ENCODE measurements around the gene NDUFB4.

The NDUFB4 gene

GRCh38 chr3:120569222-120570057 lies 26.7 kb upstream of the NDUFB4 start:
- Mint-ChIP-seq H3K9me3 (peaks cover 23% of the 10 kb centered on the region), H3K4me3 (no peak overlapping the region), H3K4me1 (peaks cover 35% of the 10 kb centered on the region), H3K27ac (no peak overlapping the region), H3K36me3 (ENCODE audit: low read depth) (peaks cover 5% of the 10 kb centered on the region), H3K27me3 (ENCODE audit: low read depth, poor library complexity) (peaks cover 3% of the 10 kb centered on the region)
- no peak for DNase-seq
- no peak for TF ChIP-seq CTCF (IDR thresholded peaks at IDR 0.05)

GRCh38 chr3:120572027-120572426 lies 24.1 kb upstream of the NDUFB4 start:
- H3K4me1 Mint-ChIP-seq: peaks cover 23% of the 10 kb centered on the region
- no peak overlapping the region for H3K27ac Mint-ChIP-seq
- peaks cover 5% of the 10 kb centered on the region for H3K36me3 Mint-ChIP-seq (ENCODE audit: low read depth)
- peaks cover 3% of the 10 kb centered on the region for H3K27me3 Mint-ChIP-seq (ENCODE audit: low read depth, poor library complexity)
- TF ChIP-seq CTCF (IDR thresholded peaks at IDR 0.05): no peak
- no peak for DNase-seq
- no peak overlapping the region for H3K4me3 Mint-ChIP-seq
- peaks cover 23% of the 10 kb centered on the region for H3K9me3 Mint-ChIP-seq

GRCh38 chr3:120587332-120587975 lies 8.7 kb upstream of the NDUFB4 start:
- H3K27me3 Mint-ChIP-seq (ENCODE audit: low read depth, poor library complexity): peaks cover 3% of the 10 kb centered on the region
- H3K27ac Mint-ChIP-seq: no peak overlapping the region
- no peaks in the 10 kb centered on the region for H3K9me3 Mint-ChIP-seq
- DNase-seq: no peak
- no peaks in the 10 kb centered on the region for H3K36me3 Mint-ChIP-seq (ENCODE audit: low read depth)
- H3K4me1 Mint-ChIP-seq: no peaks in the 10 kb centered on the region
- no peak overlapping the region for H3K4me3 Mint-ChIP-seq
- TF ChIP-seq CTCF (IDR thresholded peaks at IDR 0.05): no peak

GRCh38 chr3:120595788-120596115 lies 384 bp upstream of the NDUFB4 start:
- TF ChIP-seq CTCF (IDR thresholded peaks at IDR 0.05): no peak
- H3K27ac Mint-ChIP-seq: peak overlapping the region; percentile 98
- H3K4me1 Mint-ChIP-seq: peaks cover 5% of the 10 kb centered on the region
- no peaks in the 10 kb centered on the region for H3K9me3 Mint-ChIP-seq
- H3K27me3 Mint-ChIP-seq (ENCODE audit: low read depth, poor library complexity): peaks cover 3% of the 10 kb centered on the region
- peak overlapping the region; percentile 89 for H3K4me3 Mint-ChIP-seq
- DNase-seq: no peak
- H3K36me3 Mint-ChIP-seq (ENCODE audit: low read depth): peaks cover 4% of the 10 kb centered on the region

GRCh38 chr3:120596853-120597223 lies 702 bp downstream of the NDUFB4 start:
- H3K4me3 Mint-ChIP-seq: peak overlapping the region; percentile 89
- peak overlapping the region; percentile 98 for H3K27ac Mint-ChIP-seq
- TF ChIP-seq CTCF (IDR thresholded peaks at IDR 0.05): no peak
- H3K4me1 Mint-ChIP-seq: peaks cover 5% of the 10 kb centered on the region
- H3K36me3 Mint-ChIP-seq (ENCODE audit: low read depth): peaks cover 11% of the 10 kb centered on the region
- DNase-seq: no peak
- H3K9me3 Mint-ChIP-seq: no peaks in the 10 kb centered on the region
- peaks cover 3% of the 10 kb centered on the region for H3K27me3 Mint-ChIP-seq (ENCODE audit: low read depth, poor library complexity)
